ENCODE measurements around the gene DEPDC5.
A peak's percentile ranks its signal among the peaks of the same experiment; 100 is the strongest.

DEPDC5 gene

GRCh38 chr22:31927562-31927961, 173.7 kb downstream of the DEPDC5 start:
- DNase-seq, result no peak

- DNase-seq, result no peak
Observed at GRCh38 chr22:31929167-31929930, 175.5 kb downstream of the DEPDC5 start.

GRCh38 chr22:31932863-31933262, 179.0 kb downstream of the DEPDC5 start:
- no peak for DNase-seq

GRCh38 chr22:31933406-31933805, 179.6 kb downstream of the DEPDC5 start:
- DNase-seq, result no peak

GRCh38 chr22:31933816-31934482, 180.1 kb downstream of the DEPDC5 start:
- DNase-seq, result no peak

GRCh38 chr22:31935961-31936635, 182.3 kb downstream of the DEPDC5 start:
- DNase-seq, result no peak

- DNase-seq, result no peak
Observed at GRCh38 chr22:31937341-31937740, 183.5 kb downstream of the DEPDC5 start.

- DNase-seq, result no peak
Observed at GRCh38 chr22:31938296-31938695, 184.5 kb downstream of the DEPDC5 start.

- DNase-seq, result no peak
Observed at GRCh38 chr22:31940506-31940905, 186.7 kb downstream of the DEPDC5 start.

- DNase-seq, result no peak
Observed at GRCh38 chr22:31942091-31942490, 188.3 kb downstream of the DEPDC5 start.

GRCh38 chr22:31943206-31943977, 189.6 kb downstream of the DEPDC5 start:
- DNase-seq, result no peak

GRCh38 chr22:31943978-31944699, 190.3 kb downstream of the DEPDC5 start, which contains the start of gene YWHAH:
Gene YWHAH, plus strand, starts transcription at chr22:31944535. Its CDS starts 199 bp downstream, at chr22:31944734.
- DNase-seq, result peak; percentile 89

- no peak for DNase-seq
Observed at GRCh38 chr22:31944700-31945442, 191.1 kb downstream of the DEPDC5 start.

- DNase-seq, result no peak
Observed at GRCh38 chr22:31945443-31945855, 191.6 kb downstream of the DEPDC5 start.

GRCh38 chr22:31945971-31946680, 192.3 kb downstream of the DEPDC5 start:
- DNase-seq, result peak; percentile 10

- DNase-seq, result no peak
Observed at GRCh38 chr22:31947296-31947695, 193.5 kb downstream of the DEPDC5 start.

GRCh38 chr22:31948002-31948401, 194.2 kb downstream of the DEPDC5 start:
- no peak for DNase-seq

GRCh38 chr22:31950226-31950625, 196.4 kb downstream of the DEPDC5 start:
- DNase-seq, result no peak

GRCh38 chr22:31951194-31952093, 197.6 kb downstream of the DEPDC5 start:
- DNase-seq, result no peak

- DNase-seq, result no peak
Observed at GRCh38 chr22:31952094-31952401, 198.2 kb downstream of the DEPDC5 start.
